ENCODE data around the gene SULT2A1.
"Not testable (repeated sequence)": the region's sequence is repeated elsewhere in the genome, so short reads cannot be mapped to it uniquely, and the experiment has no call there.

The SULT2A1 gene, protein sequence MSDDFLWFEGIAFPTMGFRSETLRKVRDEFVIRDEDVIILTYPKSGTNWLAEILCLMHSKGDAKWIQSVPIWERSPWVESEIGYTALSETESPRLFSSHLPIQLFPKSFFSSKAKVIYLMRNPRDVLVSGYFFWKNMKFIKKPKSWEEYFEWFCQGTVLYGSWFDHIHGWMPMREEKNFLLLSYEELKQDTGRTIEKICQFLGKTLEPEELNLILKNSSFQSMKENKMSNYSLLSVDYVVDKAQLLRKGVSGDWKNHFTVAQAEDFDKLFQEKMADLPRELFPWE

DNA sequence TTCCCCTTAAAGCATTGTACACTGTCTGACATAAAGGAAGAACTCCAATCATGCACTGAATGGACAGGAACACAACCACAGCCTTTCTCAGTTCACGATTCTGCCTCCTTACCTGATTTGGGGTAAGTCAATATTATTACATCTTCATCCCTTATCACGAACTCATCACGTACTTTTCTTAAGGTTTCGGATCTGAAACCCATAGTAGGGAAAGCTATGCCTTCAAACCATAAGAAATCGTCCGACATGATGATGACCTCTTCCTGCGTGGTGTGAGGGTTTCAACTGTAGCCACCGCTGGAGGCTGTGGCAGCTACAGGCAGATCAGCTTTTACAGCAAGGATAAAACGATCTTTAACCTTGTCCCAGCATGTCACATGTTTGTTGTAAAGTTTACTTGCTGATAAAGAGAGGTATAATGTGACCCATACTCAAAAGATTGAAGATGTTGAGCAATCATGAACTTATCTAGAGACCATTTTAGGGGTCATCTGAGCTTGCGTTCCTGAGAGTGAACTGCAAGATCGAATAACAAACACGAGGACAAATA, at the start of gene SULT2A1:
TSS of gene SULT2A1 (minus strand) at position 306 of the 550 bp plus-strand sequence. CDS start at position 248, 58 bp downstream.
- DNase-seq: no peak

DNA sequence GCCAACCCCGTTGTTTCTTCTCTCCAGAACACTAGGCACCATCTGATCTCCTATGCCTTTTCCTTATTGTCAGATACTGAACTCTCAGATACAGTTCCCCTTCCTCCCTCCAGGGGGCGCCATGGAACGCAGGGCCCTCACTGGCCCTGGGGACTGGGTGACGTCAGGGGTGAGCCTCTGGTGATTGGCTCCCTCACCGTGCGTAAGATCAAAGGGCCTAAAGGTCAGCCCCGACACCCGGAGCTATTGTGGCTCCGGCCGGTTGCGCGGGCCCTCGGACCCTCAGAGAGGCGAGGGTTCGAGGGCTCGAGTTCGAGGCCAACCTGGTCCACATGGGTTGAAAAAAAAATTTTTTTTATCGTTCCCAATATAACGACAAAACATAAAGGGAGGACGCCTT, 42.5 kb upstream of the SULT2A1 start:
- DNase-seq: not testable (repeated sequence)

DNA sequence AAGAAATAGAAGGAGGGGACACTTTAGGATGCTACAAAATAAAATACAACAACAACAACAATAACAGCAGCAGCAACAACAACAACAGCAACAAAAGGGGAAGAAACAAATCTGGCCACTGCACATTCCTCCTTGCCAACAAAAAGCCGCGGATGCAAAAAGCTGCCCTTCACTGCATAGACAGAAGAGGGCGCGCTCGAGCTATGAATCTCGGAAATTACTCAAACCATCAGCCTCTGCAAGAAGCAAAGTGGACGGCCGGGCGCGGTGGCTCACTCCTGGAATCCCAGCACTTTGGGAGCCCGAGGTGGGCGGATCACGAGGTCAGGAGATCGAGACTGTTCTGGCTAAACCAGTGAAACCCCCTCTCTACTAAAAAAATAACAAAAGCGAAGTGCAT, 34.0 kb upstream of the SULT2A1 start:
- not testable (repeated sequence) for DNase-seq

DNA sequence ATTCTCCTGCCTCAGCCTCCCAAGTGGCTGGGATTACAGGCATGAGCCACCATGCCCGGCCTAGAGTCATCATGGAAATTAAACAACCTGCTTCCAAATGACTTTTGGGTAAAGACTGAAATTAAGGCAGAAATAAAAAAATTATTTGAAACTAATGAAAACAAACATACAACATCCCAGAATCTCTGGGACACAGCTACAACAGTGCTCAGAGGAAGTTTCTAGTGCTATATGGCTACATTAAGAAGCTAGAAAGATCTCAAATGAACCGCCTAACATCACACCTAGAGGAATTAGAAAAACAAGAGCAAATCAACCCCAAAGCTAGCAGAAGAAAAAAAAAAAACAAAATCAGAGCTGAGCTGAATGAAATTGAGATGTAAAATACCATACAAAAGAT, 24.1 kb upstream of the SULT2A1 start:
- not testable (repeated sequence) for DNase-seq

DNA sequence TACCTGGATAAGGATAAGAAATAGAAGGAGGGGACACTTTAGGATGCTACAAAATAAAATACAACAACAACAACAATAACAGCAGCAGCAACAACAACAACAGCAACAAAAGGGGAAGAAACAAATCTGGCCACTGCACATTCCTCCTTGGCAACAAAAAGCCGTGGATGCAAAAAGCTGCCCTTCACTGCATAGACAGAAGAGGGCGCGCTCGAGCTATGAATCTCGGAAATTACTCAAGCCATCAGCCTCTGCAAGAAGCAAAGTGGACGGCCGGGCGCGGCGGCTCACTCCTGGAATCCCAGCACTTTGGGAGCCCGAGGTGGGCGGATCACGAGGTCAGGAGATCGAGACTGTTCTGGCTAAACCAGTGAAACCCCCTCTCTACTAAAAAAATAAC, 23.2 kb upstream of the SULT2A1 start:
- not testable (repeated sequence) for DNase-seq

DNA sequence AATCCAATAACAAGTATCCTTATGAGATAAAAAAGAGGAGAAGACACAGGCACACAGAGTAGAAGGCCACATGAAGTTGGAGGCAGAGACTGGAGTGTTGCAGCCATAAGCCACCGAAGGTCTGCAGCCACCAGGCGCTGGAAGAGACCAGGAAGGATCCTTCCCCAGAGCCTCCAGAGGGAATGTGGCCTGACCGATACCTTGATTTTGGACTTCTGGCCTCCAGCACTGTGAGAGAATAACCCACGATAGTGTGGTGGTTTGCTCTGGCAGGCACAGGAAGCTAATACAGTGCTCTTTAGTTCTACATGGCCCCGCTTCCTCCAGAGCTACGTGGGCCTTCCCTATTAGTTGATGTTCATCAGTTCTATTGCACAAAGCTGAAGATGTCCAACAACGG, 15.3 kb upstream of the SULT2A1 start:
- no peak for DNase-seq

DNA sequence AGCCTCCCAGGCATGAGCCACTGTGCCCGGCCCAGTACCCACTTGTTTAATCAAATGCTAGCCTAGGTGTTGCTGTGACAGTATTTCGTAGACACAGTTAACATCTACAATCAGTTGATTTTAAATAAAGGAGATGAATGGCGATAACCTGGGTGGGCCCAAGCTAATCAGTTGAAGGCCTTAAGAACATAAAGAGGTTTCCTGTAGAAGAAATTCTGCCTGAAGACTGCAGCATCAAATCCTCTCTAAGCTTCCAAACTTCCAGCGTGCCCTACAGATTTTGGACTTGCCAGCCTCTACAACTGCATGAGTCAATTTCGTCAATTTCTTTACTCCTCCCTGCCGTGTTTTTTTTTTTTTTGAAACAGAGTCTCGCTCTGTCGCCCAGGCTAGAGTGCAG, 13.2 kb upstream of the SULT2A1 start:
- no peak for DNase-seq

DNA sequence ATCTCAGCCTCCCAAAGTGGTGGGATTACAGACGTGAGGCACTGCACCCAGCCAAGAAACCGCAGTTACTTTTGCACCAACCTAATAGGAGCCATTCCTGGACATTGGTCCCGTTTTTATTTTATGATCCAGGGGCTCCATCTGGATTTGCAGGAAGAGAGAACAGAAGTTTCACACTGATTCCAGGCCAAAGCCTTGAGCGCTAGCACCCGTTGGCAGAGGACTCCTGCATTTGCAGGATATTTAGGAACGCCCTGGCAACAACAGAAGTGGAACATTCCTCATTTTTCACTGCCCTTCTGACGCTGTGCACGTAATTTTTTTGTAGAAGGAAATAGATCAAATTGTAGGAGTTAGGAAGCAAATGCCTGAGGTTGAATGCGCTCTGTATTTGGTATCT, 11.7 kb upstream of the SULT2A1 start:
- no peak for DNase-seq

DNA sequence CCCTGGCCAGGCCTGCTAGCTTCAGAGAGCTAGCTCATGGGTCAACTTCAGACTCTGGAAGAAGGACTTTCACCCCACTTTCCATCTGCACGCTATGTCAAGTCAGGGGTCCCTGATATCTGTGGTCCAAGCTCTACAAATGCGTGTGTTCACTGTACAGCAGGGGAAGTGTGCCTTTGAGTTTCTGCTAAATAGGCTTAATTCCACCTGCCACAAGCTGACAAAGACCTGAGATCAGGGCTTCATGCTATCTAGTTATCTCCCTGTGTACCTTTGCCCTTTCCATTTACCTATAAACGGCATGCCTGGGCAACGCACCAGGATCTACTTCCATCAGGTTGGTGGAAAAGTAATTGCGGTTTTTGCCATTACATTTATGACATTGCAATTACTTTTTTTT, 10.7 kb upstream of the SULT2A1 start:
- DNase-seq: no peak

DNA sequence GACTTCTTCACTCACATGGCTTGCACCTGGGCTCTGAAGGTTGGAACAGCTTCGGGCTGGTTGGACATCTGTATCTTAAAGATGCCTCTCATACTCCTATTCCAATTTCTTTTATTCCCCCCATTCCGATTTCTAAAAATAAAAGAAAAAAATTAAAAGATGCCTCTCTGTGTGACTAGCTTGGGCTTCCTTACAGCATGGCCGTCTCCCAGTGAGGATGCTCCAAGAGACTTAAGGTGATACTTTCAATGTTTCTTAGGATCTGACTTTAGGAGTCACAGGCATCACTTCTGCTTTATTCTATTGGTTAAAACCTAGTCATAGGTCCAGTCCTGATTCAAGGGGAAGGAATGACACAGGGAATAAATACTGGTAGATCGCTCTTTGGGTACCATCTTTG, 9.9 kb upstream of the SULT2A1 start:
- DNase-seq: no peak

DNA sequence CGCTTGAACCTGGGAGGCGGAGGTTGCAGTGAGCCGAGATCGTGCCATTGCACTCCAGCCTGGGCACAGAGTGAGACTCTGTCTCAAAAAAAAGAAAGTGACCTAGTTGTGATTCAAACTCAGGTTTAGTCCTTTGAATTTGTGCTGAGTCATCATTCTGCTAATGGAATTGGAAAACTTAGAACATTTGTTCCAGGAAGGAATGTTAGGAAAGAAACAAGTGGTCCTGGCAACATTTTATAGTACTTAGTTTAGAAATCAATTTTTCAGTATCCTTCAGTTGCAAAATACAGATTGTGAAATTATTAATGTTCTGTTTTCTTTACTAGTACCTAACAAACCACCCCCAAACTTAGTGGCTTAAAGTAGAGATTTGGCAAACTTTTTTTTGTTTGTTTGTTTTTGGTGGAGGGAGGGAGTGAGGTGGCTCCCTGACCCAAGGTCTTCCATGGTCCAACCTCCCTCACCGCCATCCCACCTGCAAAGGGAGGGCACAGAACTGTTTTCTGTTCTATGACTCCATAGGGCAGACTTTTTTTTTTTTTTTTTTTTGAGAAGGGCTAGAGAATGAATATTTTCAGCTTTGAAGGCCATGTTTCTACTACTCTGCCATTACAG, 9.2 kb upstream of the SULT2A1 start:
- no peak for DNase-seq

DNA sequence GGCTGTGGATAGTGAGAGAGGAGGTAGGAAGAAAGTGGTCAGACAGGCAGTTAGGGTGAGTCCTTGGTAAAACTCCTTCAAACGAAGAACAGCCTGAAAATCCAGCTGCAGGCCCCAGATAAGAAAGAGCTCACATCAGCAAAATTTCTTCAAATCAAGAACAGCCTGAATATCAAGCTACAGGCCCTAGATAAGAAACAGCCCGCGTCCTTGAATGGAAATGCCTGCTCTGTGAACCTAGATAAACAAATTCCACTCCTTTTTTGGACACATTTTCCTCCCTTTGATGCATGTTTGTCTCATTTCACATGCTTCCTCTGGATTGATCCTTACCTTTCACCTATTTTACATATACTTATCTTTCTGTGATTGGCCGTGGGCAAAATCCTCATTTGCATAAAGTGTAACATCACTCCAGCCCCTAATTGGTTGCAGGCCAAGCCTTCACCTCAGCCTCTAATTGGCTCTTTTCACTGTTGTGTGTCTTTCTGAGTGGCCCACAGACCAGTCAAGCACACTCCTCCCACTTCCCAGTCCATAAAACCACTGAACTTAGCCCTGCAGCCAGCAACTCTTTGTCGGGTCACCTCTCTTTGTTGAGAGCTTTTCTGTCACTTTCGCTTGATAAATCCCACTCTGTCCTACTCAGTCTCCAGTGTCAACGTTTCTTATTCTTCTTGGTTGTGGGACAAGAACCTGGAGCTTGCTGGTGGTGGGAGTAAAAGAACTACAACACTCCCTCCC, 6.0 kb upstream of the SULT2A1 start:
- no peak for DNase-seq

DNA sequence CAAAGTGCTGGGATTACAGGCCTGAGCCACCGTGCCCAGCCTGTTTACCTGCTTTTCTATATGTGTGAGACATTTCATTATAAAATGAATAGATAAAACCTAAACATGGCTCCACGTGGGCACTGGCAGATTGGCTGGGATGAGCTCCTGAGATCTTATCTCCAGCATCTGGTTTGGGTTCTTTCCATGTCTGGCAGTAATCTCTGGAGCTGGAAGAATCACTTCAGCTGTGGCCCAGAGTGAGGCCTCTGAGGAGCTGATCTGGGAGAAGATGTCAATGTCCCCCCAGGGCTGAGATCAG, 5.5 kb upstream of the SULT2A1 start:
- DNase-seq: no peak

DNA sequence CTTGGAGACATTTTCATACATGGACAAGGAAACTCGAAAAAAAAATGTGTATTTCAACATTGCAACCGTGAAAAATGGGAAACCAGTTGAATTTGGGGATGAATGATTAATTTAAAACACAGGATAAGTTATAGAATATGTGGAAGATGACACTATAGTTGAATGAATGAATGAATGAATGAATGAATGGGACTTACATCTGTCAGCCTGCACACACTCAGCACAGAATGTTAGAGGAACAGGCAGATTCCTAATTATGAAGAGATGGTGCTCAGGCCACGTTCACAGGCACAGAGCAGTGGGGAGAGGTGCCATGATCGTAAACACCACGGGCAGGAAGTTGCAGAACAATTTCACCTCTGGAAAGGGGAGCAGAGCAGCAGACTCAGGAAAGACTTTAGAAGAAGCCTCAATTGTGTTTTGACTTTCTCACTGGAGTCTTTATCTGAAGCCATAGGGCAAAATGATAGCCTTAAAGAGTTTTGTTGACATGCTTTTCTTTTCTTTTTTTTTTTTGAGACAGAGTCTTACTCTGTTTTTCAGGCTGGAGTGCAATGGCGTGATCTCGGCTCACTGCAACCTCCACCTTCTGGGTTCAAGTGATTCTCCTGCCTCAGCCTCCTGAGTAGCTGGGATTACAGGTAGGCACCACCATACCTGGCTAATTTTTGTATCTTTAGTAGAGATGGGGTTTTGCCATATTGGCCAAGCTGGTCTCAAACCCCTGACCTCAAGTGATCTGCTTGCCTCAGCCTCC, 4.9 kb upstream of the SULT2A1 start:
- DNase-seq: no peak

DNA sequence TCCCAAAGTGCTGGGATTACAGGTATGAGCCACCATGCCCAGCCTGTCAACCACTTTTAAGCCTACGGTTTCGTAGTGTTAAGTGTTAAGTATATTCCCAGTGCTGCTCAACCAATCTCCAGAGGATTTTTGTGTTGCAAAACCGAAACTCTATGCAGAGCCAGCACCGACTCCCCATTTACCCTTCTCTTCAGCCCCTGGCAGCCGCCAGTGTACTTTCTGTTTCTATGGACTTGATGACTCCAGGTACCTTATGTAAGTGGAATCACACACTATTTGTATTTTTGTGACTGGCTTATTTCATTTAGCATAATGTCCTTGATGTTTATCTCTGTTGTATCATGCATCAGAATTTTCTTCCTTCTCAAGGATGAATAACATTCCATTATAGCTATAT, 1.1 kb downstream of the SULT2A1 start:
- no peak for DNase-seq

DNA sequence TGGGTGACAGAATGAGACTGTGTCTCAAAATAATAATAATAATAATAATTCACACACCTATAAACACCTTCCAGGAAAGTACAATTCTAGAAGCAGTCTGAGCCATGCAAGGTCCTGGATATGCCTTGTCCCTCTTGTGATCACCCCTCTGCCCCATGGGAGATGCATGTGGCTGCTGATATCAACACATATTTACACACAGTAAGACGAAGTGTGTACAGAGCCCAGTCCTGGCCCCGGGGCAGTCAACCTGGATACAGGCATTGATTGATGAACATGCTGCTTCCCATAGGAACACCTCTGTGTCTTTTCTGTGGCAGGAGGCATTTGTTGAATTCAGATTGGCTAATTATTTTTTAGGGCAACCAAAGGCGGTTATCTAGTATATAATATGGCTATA, 3.2 kb downstream of the SULT2A1 start:
- DNase-seq: no peak

DNA sequence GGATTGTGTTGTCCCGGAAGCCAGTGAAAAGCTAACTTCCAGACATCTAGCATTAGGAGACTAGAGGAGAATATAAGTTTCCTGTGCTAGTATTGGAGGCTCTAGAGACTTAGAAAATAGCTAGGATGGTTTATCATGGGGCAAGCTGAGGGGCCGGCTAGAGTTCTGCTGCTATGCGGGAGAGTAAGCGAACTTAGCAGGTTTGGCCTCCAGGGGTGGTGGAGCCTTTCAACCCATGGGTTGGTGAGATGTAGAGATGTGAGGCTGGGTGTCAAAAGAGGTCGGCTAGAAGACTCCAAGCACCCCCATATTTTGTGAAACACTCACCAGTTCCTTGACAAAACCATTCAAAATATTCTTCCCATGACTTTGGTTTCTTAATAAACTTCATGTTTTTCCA, 4.4 kb downstream of the SULT2A1 start:
- no peak for DNase-seq

DNA sequence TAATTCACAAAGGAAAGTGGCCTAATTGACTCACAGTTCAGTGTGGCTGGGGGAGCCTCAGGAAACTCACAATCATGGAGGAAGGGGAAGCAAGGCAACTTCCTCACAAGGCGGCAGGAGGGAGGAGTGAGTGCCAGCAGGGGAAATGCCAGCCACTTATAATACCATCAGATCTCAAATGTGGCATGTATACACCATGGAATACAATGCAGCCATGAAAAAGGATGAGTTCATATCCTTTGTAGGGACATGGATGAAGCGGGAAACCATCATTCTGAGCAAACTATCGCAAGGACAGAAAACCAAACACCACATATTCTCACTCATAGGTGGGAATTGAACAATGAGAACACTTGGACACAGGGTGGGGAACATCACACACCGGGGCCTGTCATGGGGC, 6.7 kb downstream of the SULT2A1 start:
- DNase-seq: not testable (repeated sequence)

DNA sequence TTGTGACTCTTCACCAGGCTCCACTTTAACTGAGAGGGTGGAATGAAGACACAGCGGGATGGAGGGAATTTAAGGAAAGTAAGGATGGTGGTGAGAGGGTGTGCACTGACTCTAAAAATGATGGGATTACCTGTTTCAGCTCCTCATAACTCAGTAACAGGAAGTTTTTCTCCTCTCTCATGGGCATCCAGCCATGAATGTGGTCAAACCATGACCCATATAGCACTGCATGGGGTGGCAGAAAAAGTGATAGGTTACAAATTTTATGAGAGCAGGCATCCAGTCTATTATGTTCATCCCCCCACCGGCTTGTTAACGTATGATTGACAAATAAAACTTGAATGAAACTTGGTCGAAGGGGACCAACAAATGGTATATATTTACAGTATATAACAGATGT, 7.2 kb downstream of the SULT2A1 start:
- DNase-seq: no peak

DNA sequence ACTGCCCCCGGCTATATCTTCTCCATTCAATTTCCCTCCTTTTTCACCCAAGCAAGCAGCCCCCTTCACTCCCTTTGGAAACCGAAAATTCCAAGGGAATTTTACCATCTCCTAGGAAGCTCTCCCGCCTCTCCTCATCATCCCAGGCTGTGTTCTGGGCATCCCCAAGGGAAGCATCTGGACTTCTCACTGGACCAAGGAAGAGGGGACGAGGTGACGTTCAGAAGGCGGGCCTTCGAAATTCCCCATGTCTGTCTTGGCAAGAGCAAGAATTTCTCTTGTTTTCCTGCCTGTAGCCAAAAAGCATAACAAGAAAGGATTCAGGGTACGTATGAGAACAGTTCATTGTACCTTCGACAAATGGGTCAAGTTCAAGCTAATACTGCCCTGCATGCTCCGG, 20.9 kb downstream of the SULT2A1 start:
- DNase-seq: no peak

DNA sequence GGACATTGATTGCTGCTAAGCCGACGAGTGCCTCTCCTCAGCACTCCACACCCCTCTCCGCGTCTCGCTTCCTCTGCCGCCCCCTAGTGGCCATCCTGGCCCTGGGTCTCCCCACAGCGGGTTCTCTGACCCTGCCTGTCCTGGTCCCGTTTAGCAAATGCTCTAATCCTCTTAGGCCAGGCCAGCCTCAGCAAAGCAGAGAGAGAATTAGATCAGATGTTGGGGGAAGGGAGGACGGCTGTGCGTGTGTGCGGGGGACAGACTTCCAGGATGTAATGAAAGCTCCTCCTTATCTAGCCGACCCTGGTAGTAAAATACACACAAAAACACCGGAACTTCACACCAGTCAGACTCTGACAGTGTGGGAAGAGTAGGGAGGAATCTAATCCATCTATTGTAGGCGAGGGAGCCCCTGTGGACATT, 22.6 kb downstream of the SULT2A1 start:
- peak; percentile 51 for DNase-seq

DNA sequence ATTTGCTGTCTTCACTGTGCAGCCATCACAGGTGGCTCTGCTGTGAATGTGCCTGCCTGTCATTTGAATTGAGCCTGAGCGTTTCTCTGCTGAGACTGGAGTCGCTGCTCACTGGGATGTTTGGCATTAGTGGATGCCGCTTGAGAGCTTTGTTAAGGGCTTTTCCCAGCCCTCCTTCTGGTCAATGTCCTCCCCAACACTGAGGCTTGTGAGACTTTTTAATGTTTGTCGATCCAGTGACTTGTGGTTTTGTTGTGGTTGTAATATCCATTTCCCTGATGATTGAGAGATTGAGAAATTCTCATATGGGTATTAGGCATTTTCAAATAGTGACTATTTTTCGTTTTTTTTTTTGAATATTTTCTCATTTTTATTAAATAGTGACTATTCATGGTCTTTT, 24.5 kb downstream of the SULT2A1 start:
- DNase-seq: no peak

DNA sequence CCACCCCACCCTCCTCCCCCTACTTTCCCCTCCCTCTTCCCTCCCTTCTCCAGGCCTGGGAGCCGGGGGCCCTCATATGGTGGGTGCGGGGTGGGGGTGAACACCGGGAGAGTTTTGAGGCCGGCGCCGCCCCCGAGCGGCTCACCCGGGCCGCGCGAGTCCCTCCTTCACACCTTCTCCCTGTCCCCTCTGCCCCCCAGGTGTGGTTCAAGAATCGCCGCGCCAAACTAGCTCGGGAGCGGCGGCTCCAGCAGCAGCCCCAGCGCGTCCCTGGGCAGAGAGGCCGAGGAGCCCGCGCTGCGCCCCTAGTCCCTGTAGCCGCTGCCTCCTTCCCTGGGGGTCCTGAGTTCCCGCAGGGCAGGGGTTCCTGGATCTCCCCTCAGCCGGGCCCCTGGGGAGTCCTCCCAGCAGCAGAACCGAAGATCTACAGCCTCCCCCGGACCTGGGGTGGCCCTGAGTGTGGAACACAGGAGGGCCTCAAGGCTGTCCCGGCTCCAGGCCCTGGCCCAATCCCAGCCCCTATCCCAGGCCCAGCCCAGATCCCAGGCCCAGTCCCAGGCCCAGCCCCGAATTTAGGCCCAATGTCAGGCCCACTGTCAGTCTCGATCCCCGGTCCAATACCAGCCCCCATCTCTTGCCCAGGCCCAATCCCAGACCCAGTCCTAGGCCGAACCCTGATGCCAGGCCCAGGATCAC, 25.4 kb downstream of the SULT2A1 start:
- DNase-seq: no peak

Data from T1000 (cell line).